ENCODE measurements around the gene SYN1.

SYN1 gene

GRCh38 chrX:47573341-47574075 is 46.1 kb downstream of the SYN1 start:
- peak; percentile 63 for DNase-seq (ENCODE audit: low read depth, low spot score)

- no peak for DNase-seq (ENCODE audit: low read depth, low spot score)
Measured at GRCh38 chrX:47572773-47573340, 46.8 kb downstream of the SYN1 start.

- DNase-seq (ENCODE audit: low read depth, low spot score) = no peak
Measured at GRCh38 chrX:47571896-47572295, 47.8 kb downstream of the SYN1 start.

- no peak for DNase-seq (ENCODE audit: low read depth, low spot score)
Measured at GRCh38 chrX:47571215-47571614, 48.4 kb downstream of the SYN1 start.

GRCh38 chrX:47570794-47571193 is 48.9 kb downstream of the SYN1 start:
- no peak for DNase-seq (ENCODE audit: low read depth, low spot score)

GRCh38 chrX:47568656-47569295 is 50.9 kb downstream of the SYN1 start:
- no peak for DNase-seq (ENCODE audit: low read depth, low spot score)

GRCh38 chrX:47566841-47567240 is 52.8 kb downstream of the SYN1 start:
- DNase-seq (ENCODE audit: low read depth, low spot score) = no peak

- DNase-seq (ENCODE audit: low read depth, low spot score) = no peak
Measured at GRCh38 chrX:47564438-47565085, 55.1 kb downstream of the SYN1 start.

GRCh38 chrX:47563801-47564315 is 55.8 kb downstream of the SYN1 start:
- DNase-seq (ENCODE audit: low read depth, low spot score) = no peak

- peak; percentile 37 for DNase-seq (ENCODE audit: low read depth, low spot score)
Measured at GRCh38 chrX:47562615-47563243, 56.9 kb downstream of the SYN1 start.

GRCh38 chrX:47561659-47562151 is 58.0 kb downstream of the SYN1 start:
- DNase-seq (ENCODE audit: low read depth, low spot score) = no peak

GRCh38 chrX:47560934-47561658 is 58.6 kb downstream of the SYN1 start, which contains the start of gene ARAF:
Gene ARAF, plus strand, starts transcription at chrX:47561205. Its CDS starts 1,763 bp downstream, at chrX:47562968.
- peak; percentile 98 for DNase-seq (ENCODE audit: low read depth, low spot score)

GRCh38 chrX:47560179-47560933 is 59.3 kb downstream of the SYN1 start:
- no peak for DNase-seq (ENCODE audit: low read depth, low spot score)

- no peak for DNase-seq (ENCODE audit: low read depth, low spot score)
Measured at GRCh38 chrX:47558436-47558835, 61.2 kb downstream of the SYN1 start.

- DNase-seq (ENCODE audit: low read depth, low spot score) = peak; percentile 94
Measured at GRCh38 chrX:47556045-47556623, 63.5 kb downstream of the SYN1 start.

GRCh38 chrX:47543496-47543895 is 76.2 kb downstream of the SYN1 start:
- no peak for DNase-seq (ENCODE audit: low read depth, low spot score)

- DNase-seq (ENCODE audit: low read depth, low spot score) = peak; percentile 91
Measured at GRCh38 chrX:47540754-47541538, 78.7 kb downstream of the SYN1 start.

GRCh38 chrX:47539860-47540259 is 79.8 kb downstream of the SYN1 start:
- DNase-seq (ENCODE audit: low read depth, low spot score) = no peak

GRCh38 chrX:47530049-47530448 is 89.6 kb downstream of the SYN1 start:
- DNase-seq (ENCODE audit: low read depth, low spot score) = no peak
